MCF 10A (cell line): ENCODE measurements around the gene ZBTB7C. TPM values are rescaled to one million over a fixed set of nuclear protein-coding genes. Genes with fewer than 3 reads are reported as not detected.

Experiments used
- BruUV-seq: library from RNA; stranded (reverse); fragments of 400-500 nt; replicated peaks from 2 replicates; lab custom pipeline; 2021; lab: Mats Ljungman, UMichigan
- CTCF ChIA-PET: fragments of 300-600 bp; sonication (Branson Sonifier 250); formaldehyde crosslinking; extraction: SDS; loops from one replicate; lab custom pipeline; 2021; ENCODE audit warnings: antibody characterized with exemption, inconsistent platforms; lab: Yijun Ruan, JAX
- POLR2A ChIA-PET: fragments of 300-600, 350-650 bp; sonication (Branson Sonifier 250); formaldehyde crosslinking; extraction: SDS; loops from one replicate; lab custom pipeline; 2020; ENCODE audit warnings: antibody characterized with exemption, inconsistent platforms; lab: Yijun Ruan, JAX
- DNase-seq: peaks from one replicate; pipeline ENCODE4 v3.0.0-alpha.2; 2018; ENCODE audit not compliant: unreplicated experiment
- H3K27ac Mint-ChIP-seq: one replicate; pipeline ENCODE4 v1.8.0; 2022; ENCODE audit warnings: mild to moderate bottlenecking, low read depth, mixed read lengths; ENCODE audit not compliant: unreplicated experiment
- H3K27me3 Mint-ChIP-seq: one replicate; pipeline ENCODE4 v1.8.0; 2022; ENCODE audit warnings: mixed read lengths; ENCODE audit not compliant: insufficient read depth, unreplicated experiment
- H3K36me3 Mint-ChIP-seq: one replicate; pipeline ENCODE4 v1.8.0; 2022; ENCODE audit warnings: mild to moderate bottlenecking, moderate library complexity, mixed read lengths; ENCODE audit not compliant: insufficient read depth, unreplicated experiment
- H3K4me1 Mint-ChIP-seq: one replicate; pipeline ENCODE4 v1.8.0; 2022; ENCODE audit warnings: mixed read lengths; ENCODE audit not compliant: insufficient read depth, unreplicated experiment
- H3K4me3 Mint-ChIP-seq: one replicate; pipeline ENCODE4 v1.8.0; 2022; ENCODE audit warnings: mild to moderate bottlenecking, moderate library complexity, mixed read lengths; ENCODE audit not compliant: unreplicated experiment
- H3K9me3 Mint-ChIP-seq: one replicate; pipeline ENCODE4 v1.8.0; 2022; ENCODE audit warnings: mixed read lengths; ENCODE audit not compliant: unreplicated experiment
- intact Hi-C: fragments of 100-400 bp; cut with micrococcal nuclease; formaldehyde crosslinking; loops from 2 replicates; pipeline ENCODE4 v1.14.1; 2022
- total RNA-seq: library from RNA; stranded (reverse); gene quantifications from 2 replicates; pipeline ENCODE4 v1.2.3, GENCODE V29; 2022
- TF ChIP-seq, protein P1 (sequence below): fragments of 200-600 bp; IDR thresholded peaks from one replicate; pipeline ENCODE4 v1.8.0; 2022; ENCODE audit warnings: antibody characterized with exemption, mild to moderate bottlenecking; ENCODE audit not compliant: unreplicated experiment

Gene ZBTB7C
- total RNA-seq, 1 experiment from 2014 or later, result 0.42 TPM

- no peak overlapping the region for H3K4me3 Mint-ChIP-seq
- H3K9me3 Mint-ChIP-seq, result no peaks in the 10 kb centered on the region
- no peak for DNase-seq
- H3K27me3 Mint-ChIP-seq, result no peaks in the 10 kb centered on the region
- H3K36me3 Mint-ChIP-seq, result no peaks in the 10 kb centered on the region
- POLR2A ChIA-PET, result no interaction called here
- CTCF ChIA-PET, result interaction anchor here (0.5 to 16.0 kb wide), 7 partner anchors 25 to 823 kb away, joined by 3 to 264 read pairs (median 3); no protein-coding TSS in a partner anchor
- intact Hi-C loops, result loop anchor here (10.0 kb wide), 1 partner anchor 813 kb away; no protein-coding TSS in a partner anchor
- no peak overlapping the region for H3K27ac Mint-ChIP-seq
- TF ChIP-seq, protein P1, sequence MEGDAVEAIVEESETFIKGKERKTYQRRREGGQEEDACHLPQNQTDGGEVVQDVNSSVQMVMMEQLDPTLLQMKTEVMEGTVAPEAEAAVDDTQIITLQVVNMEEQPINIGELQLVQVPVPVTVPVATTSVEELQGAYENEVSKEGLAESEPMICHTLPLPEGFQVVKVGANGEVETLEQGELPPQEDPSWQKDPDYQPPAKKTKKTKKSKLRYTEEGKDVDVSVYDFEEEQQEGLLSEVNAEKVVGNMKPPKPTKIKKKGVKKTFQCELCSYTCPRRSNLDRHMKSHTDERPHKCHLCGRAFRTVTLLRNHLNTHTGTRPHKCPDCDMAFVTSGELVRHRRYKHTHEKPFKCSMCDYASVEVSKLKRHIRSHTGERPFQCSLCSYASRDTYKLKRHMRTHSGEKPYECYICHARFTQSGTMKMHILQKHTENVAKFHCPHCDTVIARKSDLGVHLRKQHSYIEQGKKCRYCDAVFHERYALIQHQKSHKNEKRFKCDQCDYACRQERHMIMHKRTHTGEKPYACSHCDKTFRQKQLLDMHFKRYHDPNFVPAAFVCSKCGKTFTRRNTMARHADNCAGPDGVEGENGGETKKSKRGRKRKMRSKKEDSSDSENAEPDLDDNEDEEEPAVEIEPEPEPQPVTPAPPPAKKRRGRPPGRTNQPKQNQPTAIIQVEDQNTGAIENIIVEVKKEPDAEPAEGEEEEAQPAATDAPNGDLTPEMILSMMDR, result no peak
- peaks cover 27% of the 10 kb centered on the region for H3K4me1 Mint-ChIP-seq
- BruUV-seq, result no TSS peak
These were observed 381.1 kb downstream of the ZBTB7C start for GRCh38 chr18:48028081-48028480.

DNA sequence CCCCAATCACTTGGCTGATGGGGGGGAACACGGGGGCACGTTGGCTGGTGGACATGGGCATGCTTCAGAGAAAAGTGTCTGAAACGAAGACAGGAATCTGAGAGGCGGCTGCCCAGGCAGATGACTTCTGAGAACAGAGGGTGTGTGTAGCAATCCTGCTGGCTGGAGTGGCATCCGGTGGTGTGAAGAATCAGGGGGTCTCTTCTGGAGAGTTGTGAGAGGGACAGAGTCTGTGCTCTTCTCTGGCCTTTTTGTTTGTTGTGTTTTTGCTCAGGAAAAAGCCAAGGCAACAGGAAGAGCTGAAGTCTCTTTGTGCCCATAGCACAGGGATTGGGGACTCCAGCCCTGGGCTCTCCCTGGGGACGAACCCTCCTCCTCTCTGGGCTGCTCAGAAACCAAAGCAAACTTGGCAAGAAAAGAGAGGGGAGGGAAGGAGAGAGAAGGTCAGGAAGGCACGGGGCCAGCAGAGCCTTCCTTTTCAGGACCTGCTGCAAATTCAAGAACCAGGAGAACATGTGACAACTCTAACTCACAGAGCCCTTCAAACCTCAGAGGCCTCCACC lies 381.7 kb downstream of the ZBTB7C start:
- no TSS peak for BruUV-seq
- ChIA-PET POLR2A (no interaction called here), CTCF (interaction anchor here (0.9 to 16.0 kb wide), 4 partner anchors 230 to 437 kb away, joined by 3 to 264 read pairs (median 4); no protein-coding TSS in a partner anchor)
- Mint-ChIP-seq H3K27ac (peak overlapping the region; percentile 71), H3K9me3 (no peaks in the 10 kb centered on the region), H3K4me1 (peaks cover 33% of the 10 kb centered on the region), H3K36me3 (no peaks in the 10 kb centered on the region), H3K4me3 (no peak overlapping the region), H3K27me3 (no peaks in the 10 kb centered on the region)
- TF ChIP-seq, protein P1, result no peak
- intact Hi-C loops, result loop anchor here (10.0 kb wide), 1 partner anchor 813 kb away; no protein-coding TSS in a partner anchor
- DNase-seq, result peak; percentile 38

DNA sequence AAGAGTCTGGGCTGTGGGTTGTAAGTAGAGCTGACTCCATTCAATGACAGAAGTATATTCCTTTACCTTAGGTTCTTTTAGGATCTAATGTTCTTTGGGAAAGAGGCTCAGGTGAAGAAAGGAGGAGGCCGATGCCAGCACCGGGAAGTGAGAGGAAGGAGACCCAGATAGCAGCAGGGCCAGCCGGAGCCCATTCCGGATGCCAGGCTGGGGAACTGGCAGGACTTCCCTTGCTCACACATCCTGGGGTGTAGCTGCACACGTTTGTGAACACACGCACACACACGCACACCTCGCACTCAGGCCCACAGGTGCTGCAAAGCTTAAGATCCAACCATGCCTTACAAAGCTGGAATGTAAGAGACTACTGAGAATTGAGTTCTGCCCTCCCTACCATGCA lies 383.0 kb downstream of the ZBTB7C start:
- Mint-ChIP-seq H3K4me1 (peaks cover 35% of the 10 kb centered on the region), H3K27me3 (no peaks in the 10 kb centered on the region), H3K4me3 (no peak overlapping the region), H3K27ac (no peak overlapping the region), H3K9me3 (no peaks in the 10 kb centered on the region), H3K36me3 (no peaks in the 10 kb centered on the region)
- intact Hi-C loops, result loop anchor here (10.0 kb wide), 1 partner anchor 811 kb away; no protein-coding TSS in a partner anchor
- DNase-seq, result no peak
- POLR2A ChIA-PET, result interaction anchor here (0.6 to 1.2 kb wide), 2 partner anchors 416 to 634 kb away, joined by 3 read pairs; no protein-coding TSS in a partner anchor
- CTCF ChIA-PET, result interaction anchor here (0.6 to 16.0 kb wide), 10 partner anchors 15 to 443 kb away, joined by 3 to 264 read pairs (median 3); no protein-coding TSS in a partner anchor
- no TSS peak for BruUV-seq
- TF ChIP-seq, protein P1, result no peak

DNA sequence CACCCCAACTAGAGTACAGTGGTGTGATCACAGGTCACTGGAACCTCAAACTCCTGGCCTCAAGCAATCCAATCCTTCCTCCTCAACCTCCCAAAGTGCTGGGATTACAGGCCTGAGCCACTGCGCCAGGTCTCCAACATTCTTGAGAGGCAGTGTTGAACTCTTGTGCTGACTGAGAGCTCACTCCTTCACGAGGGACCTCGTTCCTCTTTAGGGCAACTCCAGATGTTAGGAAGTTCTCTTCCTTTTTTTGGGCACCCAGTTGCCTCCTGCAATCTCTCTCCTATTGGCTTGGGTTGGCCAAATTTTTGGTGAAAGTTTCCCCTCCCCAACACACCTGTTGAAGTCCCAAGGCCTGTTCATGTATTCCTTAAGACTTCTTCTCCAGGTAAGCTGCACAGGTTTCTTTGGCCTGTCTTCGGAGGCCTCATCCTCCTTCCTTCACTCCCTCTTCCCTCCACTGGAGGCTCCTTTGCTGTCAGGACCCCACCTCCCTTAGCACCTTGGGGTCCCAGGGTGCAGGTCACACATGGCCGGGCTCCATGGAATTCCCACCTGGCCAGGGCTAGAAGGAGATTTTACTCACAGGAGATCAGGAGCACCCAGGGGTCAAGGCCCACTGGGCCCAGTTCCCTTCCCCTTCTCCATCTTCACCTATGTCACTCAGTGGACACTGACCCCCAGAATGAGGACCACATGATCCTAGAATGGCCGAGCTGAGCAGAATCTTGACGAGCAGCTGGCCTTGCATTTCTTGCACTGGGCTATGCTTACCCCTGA lies 384.1 kb downstream of the ZBTB7C start:
- no TSS peak for BruUV-seq
- H3K27me3 Mint-ChIP-seq, result no peaks in the 10 kb centered on the region
- H3K27ac Mint-ChIP-seq, result no peak overlapping the region
- no peaks in the 10 kb centered on the region for H3K9me3 Mint-ChIP-seq
- TF ChIP-seq, protein P1, result no peak
- no peak overlapping the region for H3K4me3 Mint-ChIP-seq
- intact Hi-C loops, result loop anchor here (1.0 to 10.0 kb wide), 4 partner anchors 268 to 810 kb away; no protein-coding TSS in a partner anchor
- ChIA-PET POLR2A (interaction anchor here (0.6 to 1.2 kb wide), 2 partner anchors 176 to 635 kb away, joined by 3 to 4 read pairs; no protein-coding TSS in a partner anchor), CTCF (interaction anchor here (0.6 to 16.0 kb wide), 13 partner anchors 110 to 621 kb away, joined by 3 to 264 read pairs (median 3); no protein-coding TSS in a partner anchor)
- no peaks in the 10 kb centered on the region for H3K36me3 Mint-ChIP-seq
- peaks cover 35% of the 10 kb centered on the region for H3K4me1 Mint-ChIP-seq
- no peak for DNase-seq
